K562 (cell line): ENCODE measurements around the gene HARS2. TPM values are rescaled to one million over a fixed set of nuclear protein-coding genes. Genes with fewer than 3 reads are reported as not detected.

Experiments used
- BRF1 ChIP-seq: IDR thresholded peaks from 3 replicates; pipeline ENCODE4 v1.6.1; 2011; ENCODE audit warnings: borderline replicate concordance, mild to moderate bottlenecking; ENCODE audit not compliant: insufficient read length; ENCODE audit errors: extremely low read depth
- CBFA2T3 ChIP-seq: fragments of 450-650 bp; IDR thresholded peaks from 2 replicates; pipeline ENCODE4 v1.6.1; 2017
- EP400 ChIP-seq: fragments of 450-650 bp; IDR thresholded peaks from 2 replicates; pipeline ENCODE4 v1.6.1; 2017; ENCODE audit warnings: antibody characterized with exemption, mild to moderate bottlenecking, moderate library complexity
- FOXJ3 ChIP-seq: sonication (generic); formaldehyde crosslinking; IDR thresholded peaks from 2 replicates; pipeline ENCODE4 v1.4.0; 2020; ENCODE audit warnings: mild to moderate bottlenecking, missing genetic modification reagents
- HSF4 ChIP-seq: fragments of 250-450 bp; sonication (Bioruptor Pico); IDR thresholded peaks from 2 replicates; pipeline ENCODE4 v2.1.2; 2022; ENCODE audit warnings: mild to moderate bottlenecking, moderate library complexity, borderline replicate concordance
- JUND ChIP-seq, 2 experiments: IDR thresholded peaks; 2 replicates in 1 of 2; 3 replicates in 1 of 2; pipeline ENCODE4 v1.6.1; 2011; ENCODE audit warnings: borderline replicate concordance in 2 of 2, low read depth in 2 of 2, low read length in 2 of 2, improper control_type of control experiment in 1 of 2, missing biosample characterization in 1 of 2, missing genetic modification characterization in 1 of 2, missing genetic modification reagents in 1 of 2
- KAT7 ChIP-seq: sonication (generic); formaldehyde crosslinking; IDR thresholded peaks from 2 replicates; pipeline ENCODE4 v1.8.0; 2022; ENCODE audit warnings: missing genetic modification reagents, mild to moderate bottlenecking, borderline replicate concordance
- KLF10 ChIP-seq: fragments of 250-450 bp; sonication (Bioruptor Pico); IDR thresholded peaks from 2 replicates; pipeline ENCODE4 v1.6.1; 2021; ENCODE audit warnings: matching md5 sums
- NCOA2 ChIP-seq, 2 experiments: fragments of 450-650 bp; IDR thresholded peaks; 2 replicates each; pipeline ENCODE4 v1.6.1; 2018; ENCODE audit warnings: mild to moderate bottlenecking in 2 of 2, moderate library complexity in 1 of 2; ENCODE audit not compliant: partially characterized antibody in 2 of 2
- NCOR1 ChIP-seq: fragments of 450-650 bp; IDR thresholded peaks from 2 replicates; pipeline ENCODE4 v1.6.1; 2016; ENCODE audit warnings: mild to moderate bottlenecking, moderate library complexity
- PHF21A ChIP-seq: fragments of 450-650 bp; IDR thresholded peaks from 2 replicates; pipeline ENCODE4 v1.6.1; 2017; ENCODE audit warnings: low read depth, borderline replicate concordance
- POLR2AphosphoS5 ChIP-seq: IDR thresholded peaks from 2 replicates; pipeline ENCODE4 v1.6.1; 2011; ENCODE audit warnings: mild to moderate bottlenecking, low read depth, low read length, moderate library complexity; ENCODE audit not compliant: control insufficient read depth, insufficient read depth
- RBM15 ChIP-seq: fragments of 200-400 bp; formaldehyde crosslinking; IDR thresholded peaks from 2 replicates; pipeline ENCODE4 v1.6.1; 2018; ENCODE audit warnings: mild to moderate bottlenecking, low read length, moderate library complexity; ENCODE audit not compliant: insufficient read depth
- SAFB2 ChIP-seq: fragments of 200-400 bp; formaldehyde crosslinking; IDR thresholded peaks from 2 replicates; pipeline ENCODE4 v1.6.1; 2018; ENCODE audit warnings: borderline replicate concordance, low read length, low read depth, moderate library complexity; ENCODE audit not compliant: severe bottlenecking
- SMAD2 ChIP-seq: fragments of 150-350 bp; IDR thresholded peaks from 2 replicates; pipeline ENCODE4 v1.6.1; 2014; ENCODE audit warnings: low read depth, mild to moderate bottlenecking, low read length
- TSC22D4 ChIP-seq: fragments of 450-650 bp; IDR thresholded peaks from 2 replicates; pipeline ENCODE4 v1.6.1; 2016; ENCODE audit warnings: missing genetic modification characterization, missing biosample characterization, control low read depth
- WHSC1 ChIP-seq: IDR thresholded peaks from one replicate; pipeline ENCODE4 v1.6.1; 2012; ENCODE audit warnings: low read length, control low read depth, inconsistent platforms
- ZC3H4 ChIP-seq: sonication (generic); formaldehyde crosslinking; IDR thresholded peaks from 2 replicates; pipeline ENCODE4 v1.9.0; 2021; ENCODE audit warnings: missing genetic modification reagents, borderline replicate concordance
- ZFPM2 ChIP-seq: fragments of 250-450 bp; sonication (Bioruptor Pico); IDR thresholded peaks from 2 replicates; pipeline ENCODE4 v1.5.1; 2022; ENCODE audit warnings: mild to moderate bottlenecking
- polyA plus RNA-seq, 8 experiments: library from polyadenylated mRNA; depleted of rRNA in 4 of 8; stranded (reverse) in 5 of 8; unstranded in 3 of 8; fragments of >200 nt; fragmentation: Nextera tagmentation in 2 of 8; fragmentation: Illumina TruSeq in 1 of 8; extraction: Ambion mirVana in 2 of 8; extraction: Trizol in 1 of 8; gene quantifications; 2 replicates each; pipeline versions ENCODE4 v1.2.1 to v1.2.3, GENCODE V29; 2011 to 2014; ENCODE audit warnings: inconsistent platforms in 1 of 8, missing spikeins in 1 of 8
- total RNA-seq, 7 experiments: library from RNA; depleted of rRNA in 6 of 7; stranded (reverse); fragments of >200 nt in 6 of 7; fragmentation: Illumina TruSeq in 2 of 7; extraction: Trizol in 2 of 7; gene quantifications; 2 replicates each; pipeline versions ENCODE4 v1.2.1 to v1.2.3, GENCODE V29; 2011 to 2021; ENCODE audit warnings: low replicate concordance in 1 of 7
- TF ChIP-seq, protein P1 (sequence below), 2 experiments: fragments of 150-350 bp in 1 of 2; IDR thresholded peaks; 2 replicates each; pipeline ENCODE4 v1.6.1; 2012 to 2016; ENCODE audit warnings: low read depth in 2 of 2, low read length in 2 of 2, mild to moderate bottlenecking in 1 of 2, moderate library complexity in 1 of 2
- TF ChIP-seq, protein P2 (sequence below): sonication (generic); formaldehyde crosslinking; IDR thresholded peaks from 2 replicates; pipeline ENCODE4 v1.8.0; 2022; ENCODE audit warnings: mild to moderate bottlenecking, missing genetic modification reagents

HARS2 gene
- total and polyA plus RNA-seq, 9 of the 15 experiments (the other 6 are each of a cell fraction or from before 2014, with no cell fraction given), result 8.5 to 41.6 (median 27.1) TPM

DNA sequence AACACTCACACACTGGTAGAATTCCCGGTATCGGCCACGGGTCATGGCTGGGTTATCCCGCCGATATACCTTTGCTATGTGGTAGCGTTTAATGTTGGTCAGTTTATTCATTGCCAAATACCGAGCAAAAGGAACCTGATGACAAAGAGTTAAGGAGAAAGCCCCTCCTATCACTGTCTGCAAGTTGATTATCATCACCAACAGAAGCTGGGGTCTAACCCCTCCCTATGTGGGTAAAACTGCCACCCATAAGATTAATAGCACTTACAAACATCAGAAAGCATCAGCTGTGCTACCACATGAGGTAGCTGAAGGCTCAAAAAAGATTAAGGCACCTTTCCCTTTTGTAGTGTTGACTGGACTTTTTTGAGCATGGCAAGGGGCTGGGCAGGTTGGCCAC, 12.3 kb upstream of the HARS2 start (continued):
- TF ChIP-seq JUND (IDR thresholded peaks at IDR 0.05; ENCODE audit: borderline replicate concordance, low read depth, low read length) (no peak), JUND (tag; IDR thresholded peaks at IDR 0.05; ENCODE audit: borderline replicate concordance, low read depth, low read length) (no peak), ZFPM2 (CRISPR knock-in tag) (no peak), NCOA2 (IDR thresholded peaks at IDR 0.05; ENCODE audit: partially characterized antibody in 2 of 2) (no peak), SAFB2 (no peak), CBFA2T3 (peak; percentile 90), RBM15 (no peak), WHSC1 (no peak), KAT7 (CRISPR knock-in tag) (no peak), TSC22D4 (tag) (no peak), KLF10 (CRISPR knock-in tag) (no peak), EP400 (no peak), SMAD2 (no peak), HSF4 (CRISPR knock-in tag) (no peak), FOXJ3 (CRISPR knock-in tag) (no peak), POLR2AphosphoS5 (peak; percentile 80), BRF1 (no peak), PHF21A (no peak), NCOR1 (peak; percentile 76), ZC3H4 (CRISPR knock-in tag) (no peak)
- TF ChIP-seq, protein P1, sequence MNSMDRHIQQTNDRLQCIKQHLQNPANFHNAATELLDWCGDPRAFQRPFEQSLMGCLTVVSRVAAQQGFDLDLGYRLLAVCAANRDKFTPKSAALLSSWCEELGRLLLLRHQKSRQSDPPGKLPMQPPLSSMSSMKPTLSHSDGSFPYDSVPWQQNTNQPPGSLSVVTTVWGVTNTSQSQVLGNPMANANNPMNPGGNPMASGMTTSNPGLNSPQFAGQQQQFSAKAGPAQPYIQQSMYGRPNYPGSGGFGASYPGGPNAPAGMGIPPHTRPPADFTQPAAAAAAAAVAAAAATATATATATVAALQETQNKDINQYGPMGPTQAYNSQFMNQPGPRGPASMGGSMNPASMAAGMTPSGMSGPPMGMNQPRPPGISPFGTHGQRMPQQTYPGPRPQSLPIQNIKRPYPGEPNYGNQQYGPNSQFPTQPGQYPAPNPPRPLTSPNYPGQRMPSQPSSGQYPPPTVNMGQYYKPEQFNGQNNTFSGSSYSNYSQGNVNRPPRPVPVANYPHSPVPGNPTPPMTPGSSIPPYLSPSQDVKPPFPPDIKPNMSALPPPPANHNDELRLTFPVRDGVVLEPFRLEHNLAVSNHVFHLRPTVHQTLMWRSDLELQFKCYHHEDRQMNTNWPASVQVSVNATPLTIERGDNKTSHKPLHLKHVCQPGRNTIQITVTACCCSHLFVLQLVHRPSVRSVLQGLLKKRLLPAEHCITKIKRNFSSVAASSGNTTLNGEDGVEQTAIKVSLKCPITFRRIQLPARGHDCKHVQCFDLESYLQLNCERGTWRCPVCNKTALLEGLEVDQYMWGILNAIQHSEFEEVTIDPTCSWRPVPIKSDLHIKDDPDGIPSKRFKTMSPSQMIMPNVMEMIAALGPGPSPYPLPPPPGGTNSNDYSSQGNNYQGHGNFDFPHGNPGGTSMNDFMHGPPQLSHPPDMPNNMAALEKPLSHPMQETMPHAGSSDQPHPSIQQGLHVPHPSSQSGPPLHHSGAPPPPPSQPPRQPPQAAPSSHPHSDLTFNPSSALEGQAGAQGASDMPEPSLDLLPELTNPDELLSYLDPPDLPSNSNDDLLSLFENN (IDR thresholded peaks at IDR 0.05; ENCODE audit: low read depth in 2 of 2, low read length in 2 of 2), result 0 out of 4 replicates have a peak, but pooled peaks of 1 of the 2 experiments have one; percentile 23
- TF ChIP-seq, protein P2, sequence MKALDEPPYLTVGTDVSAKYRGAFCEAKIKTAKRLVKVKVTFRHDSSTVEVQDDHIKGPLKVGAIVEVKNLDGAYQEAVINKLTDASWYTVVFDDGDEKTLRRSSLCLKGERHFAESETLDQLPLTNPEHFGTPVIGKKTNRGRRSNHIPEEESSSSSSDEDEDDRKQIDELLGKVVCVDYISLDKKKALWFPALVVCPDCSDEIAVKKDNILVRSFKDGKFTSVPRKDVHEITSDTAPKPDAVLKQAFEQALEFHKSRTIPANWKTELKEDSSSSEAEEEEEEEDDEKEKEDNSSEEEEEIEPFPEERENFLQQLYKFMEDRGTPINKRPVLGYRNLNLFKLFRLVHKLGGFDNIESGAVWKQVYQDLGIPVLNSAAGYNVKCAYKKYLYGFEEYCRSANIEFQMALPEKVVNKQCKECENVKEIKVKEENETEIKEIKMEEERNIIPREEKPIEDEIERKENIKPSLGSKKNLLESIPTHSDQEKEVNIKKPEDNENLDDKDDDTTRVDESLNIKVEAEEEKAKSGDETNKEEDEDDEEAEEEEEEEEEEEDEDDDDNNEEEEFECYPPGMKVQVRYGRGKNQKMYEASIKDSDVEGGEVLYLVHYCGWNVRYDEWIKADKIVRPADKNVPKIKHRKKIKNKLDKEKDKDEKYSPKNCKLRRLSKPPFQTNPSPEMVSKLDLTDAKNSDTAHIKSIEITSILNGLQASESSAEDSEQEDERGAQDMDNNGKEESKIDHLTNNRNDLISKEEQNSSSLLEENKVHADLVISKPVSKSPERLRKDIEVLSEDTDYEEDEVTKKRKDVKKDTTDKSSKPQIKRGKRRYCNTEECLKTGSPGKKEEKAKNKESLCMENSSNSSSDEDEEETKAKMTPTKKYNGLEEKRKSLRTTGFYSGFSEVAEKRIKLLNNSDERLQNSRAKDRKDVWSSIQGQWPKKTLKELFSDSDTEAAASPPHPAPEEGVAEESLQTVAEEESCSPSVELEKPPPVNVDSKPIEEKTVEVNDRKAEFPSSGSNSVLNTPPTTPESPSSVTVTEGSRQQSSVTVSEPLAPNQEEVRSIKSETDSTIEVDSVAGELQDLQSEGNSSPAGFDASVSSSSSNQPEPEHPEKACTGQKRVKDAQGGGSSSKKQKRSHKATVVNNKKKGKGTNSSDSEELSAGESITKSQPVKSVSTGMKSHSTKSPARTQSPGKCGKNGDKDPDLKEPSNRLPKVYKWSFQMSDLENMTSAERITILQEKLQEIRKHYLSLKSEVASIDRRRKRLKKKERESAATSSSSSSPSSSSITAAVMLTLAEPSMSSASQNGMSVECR (CRISPR knock-in tag), result no peak
